HG03025 (cell line): ENCODE measurements around the gene KRT8.
"Not testable (repeated sequence)": the region's sequence is repeated elsewhere in the genome, so short reads cannot be mapped to it uniquely, and the experiment has no call there.

ENCODE experiments used
- ATAC-seq: cut with Tn5 transposase; IDR thresholded peaks from one replicate; pipeline ENCODE4 v1.9.1; 2021; ENCODE audit warnings: mild to moderate bottlenecking, moderate library complexity; ENCODE audit not compliant: unreplicated experiment, low FRiP score

The KRT8 gene

DNA sequence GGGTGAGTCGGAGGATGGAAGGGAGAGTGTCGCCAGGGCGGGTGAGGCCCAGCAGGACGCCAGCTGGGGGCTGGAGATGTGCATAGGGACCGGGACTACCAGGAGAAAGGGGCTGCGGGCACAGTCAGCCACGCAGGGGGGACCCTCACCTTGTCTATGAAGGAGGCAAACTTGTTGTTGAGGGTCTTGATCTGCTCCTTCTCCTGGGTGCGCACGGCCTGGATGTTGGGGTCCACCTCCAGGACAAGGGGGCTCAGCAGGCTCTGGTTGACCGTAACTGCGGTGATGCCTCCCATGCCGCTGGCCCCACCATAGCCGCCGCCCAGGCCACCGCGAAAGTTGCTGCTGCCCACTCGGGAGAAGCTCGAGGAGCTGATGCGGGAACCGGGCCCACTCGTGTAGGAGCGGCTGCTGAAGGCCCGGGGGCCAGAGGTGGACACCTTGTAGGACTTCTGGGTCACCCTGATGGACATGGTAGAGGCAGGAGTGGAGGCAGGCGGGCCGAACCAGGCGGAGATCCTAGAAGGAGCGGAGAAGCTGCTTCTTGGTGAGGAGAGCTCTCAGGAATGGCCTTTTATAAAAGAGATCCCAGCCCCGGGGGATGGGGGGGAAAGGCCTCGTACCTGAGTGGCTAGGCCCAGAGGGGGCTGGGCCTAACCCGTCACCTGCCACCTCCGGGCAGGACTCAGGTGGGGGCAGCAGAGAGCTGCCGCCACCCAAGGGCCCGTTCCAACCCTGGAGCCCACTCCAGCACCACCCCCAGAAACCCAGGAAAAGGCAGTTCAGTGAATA is at the start of gene KRT8:
KRT8 (minus strand) TSS at position 568 of the 792 bp plus-strand sequence; CDS start at position 473, 95 bp downstream.
- not testable (repeated sequence) for ATAC-seq

DNA sequence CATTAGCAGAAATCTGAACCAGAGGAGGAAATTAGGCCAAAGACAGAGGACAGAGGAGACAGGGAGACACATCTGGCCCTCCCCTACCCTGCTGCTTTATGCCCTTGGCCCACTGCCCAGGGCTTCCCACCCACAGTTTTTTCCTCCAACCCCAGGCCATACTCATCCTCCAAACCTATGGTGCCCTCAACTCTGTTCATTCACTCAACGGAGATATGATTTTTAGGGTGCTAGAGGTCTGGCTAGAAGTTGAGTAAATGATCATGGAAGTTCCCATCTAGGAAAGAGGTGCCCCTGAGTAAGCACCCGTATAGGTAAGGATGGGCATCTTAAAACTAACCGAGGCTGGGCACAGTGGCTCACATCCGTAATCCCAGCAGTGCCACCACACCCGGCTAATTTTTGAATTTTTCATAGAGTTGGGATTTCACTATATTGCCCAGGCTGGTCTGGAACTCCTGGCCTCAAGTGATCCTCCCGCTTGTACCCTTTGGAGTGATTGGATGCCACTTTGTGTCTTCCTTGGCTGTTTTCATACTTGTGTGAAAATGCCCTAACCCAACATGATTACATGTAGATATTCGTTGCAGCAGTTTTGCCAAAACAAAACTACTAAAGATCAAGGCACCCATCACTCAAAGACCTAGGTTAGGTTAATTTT is 48.4 kb upstream of the KRT8 start:
- no peak for ATAC-seq

- ATAC-seq = no peak
These were observed 47.4 kb upstream of the KRT8 start for GRCh38 chr12:52952076-52952801.

DNA sequence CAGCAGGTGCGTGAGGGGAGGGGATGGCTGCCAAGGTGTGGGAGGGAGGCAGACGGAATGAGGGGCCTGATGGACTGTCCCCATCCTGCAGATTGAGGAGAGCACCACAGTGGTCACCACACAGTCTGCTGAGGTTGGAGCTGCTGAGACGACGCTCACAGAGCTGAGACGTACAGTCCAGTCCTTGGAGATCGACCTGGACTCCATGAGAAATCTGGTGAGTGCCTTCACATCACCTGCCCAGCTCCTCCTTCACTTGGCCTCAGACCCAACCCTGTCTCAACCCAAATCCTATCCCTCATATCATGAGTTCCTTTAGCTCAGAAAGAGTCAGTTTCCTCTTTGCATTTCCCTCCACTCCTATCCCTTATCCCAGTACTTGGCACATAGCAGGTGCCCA is 46.8 kb upstream of the KRT8 start:
- ATAC-seq = no peak

DNA sequence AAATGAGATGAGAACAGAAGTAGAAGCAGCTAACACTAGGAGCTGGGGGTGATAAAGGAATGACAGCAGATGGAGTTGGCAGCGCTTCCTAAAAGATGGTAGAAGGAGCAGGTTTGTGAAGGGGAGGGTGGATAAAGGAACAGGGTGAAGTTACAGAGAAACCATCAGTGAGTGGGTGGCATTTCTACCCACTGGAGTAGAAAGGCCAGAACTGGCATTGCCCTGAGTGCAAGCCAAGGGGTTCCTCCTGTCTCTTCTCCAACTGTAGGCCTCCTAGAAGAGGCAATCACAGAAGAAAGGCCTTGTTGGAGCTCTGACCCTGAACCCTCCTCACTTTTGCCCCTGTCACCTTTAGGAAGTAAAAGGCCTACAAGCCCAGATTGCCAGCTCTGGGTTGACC is 46.2 kb upstream of the KRT8 start:
- ATAC-seq = no peak

GRCh38 chr12:52950553-52950952 is 45.7 kb upstream of the KRT8 start:
- no peak for ATAC-seq

- no peak for ATAC-seq
These were observed 44.8 kb upstream of the KRT8 start for GRCh38 chr12:52949413-52950331.

GRCh38 chr12:52947738-52948423 is 43.0 kb upstream of the KRT8 start:
- ATAC-seq = no peak

DNA sequence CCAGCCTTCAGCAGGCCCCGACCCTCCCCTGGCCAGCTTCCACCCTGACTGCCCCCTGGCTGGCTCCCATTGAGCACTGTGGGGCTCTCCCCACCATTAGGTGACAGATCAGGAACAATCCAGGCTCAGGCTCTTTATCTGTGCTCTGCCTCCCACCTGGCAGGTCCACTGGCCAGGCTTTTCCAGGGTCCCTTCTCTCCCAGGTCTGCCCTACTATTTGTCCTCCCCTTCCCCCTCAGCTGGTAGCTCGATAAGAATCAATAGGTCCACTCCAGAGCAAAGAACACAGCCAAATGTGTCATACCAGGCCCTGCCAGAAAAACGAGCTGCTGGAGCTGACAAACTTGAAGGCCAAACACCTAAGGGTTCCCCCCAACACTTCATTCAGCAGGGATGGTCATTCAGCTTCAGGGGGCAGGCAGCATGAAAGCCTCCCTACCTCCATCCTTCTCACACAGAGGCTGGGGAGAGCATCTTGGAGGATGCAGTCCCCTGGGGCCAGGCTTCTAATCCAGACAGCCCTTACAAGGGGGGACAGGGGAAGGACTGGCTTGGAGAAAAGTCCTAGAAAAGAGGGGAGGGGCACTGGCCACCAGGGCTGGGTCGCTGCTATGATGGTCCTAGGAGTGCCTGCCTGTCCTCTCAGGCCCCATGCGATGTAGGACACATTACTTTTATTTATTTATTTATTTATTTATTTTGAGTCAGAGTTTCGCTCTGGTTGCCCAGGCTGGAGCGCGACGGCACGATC is 42.1 kb upstream of the KRT8 start:
- ATAC-seq = no peak

DNA sequence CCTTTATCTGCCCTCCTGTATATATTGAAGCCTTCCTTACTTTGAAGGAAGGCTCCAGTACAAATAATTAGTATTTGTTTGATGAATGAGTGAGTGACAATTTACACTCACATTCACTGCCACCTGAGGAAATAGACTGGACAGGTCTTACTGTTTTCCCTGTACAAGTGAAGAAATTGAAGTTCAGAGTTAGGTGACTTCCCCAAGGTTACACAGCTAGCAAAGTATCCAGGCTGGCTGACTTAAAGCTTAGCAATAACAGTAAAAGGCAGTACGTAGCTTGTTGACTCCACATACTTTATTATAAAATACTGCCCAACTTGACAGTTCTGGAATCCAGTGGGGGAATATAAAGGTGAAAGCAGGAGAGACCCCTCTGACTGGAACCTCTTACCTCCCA is 41.5 kb upstream of the KRT8 start:
- ATAC-seq = no peak

DNA sequence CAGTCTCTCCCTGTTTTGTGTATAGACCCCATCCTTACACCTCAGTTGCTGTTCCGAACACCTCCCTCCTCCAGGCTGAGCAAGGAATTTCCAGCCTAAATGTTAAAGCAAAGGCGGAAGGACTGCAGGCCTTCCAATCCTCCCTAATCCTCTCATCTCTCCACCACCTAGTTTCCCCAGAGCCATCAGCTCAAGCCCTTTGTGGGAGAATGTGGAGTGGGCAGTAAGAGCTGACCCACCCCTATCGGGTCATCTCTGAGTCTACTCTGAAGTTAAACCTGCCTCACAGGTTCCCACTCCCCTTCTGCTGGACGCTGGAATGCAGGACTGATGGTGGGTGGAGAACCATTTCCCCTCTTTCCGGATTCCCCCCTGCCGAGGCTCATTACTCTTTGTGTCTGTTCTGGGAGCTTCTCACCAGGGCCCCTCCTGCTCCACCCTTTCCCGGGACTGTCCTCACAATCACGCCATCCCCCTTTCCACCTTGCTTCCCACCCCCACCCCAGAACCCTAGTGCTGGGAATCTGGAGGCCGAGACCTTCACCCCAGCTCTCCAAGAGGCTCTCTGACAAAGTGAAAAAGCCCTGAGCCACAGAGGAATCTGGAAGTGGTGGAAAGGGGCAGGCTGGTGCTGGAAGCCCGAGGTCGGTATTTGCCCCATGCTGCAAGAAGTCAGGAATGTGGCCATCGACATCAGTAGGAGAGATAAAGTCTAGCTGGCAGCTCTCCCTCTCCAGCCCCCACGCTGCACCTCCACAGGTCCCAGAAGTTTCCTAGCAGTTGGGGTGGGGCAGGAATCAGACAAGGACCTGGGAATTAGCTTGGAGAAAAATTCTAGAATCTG is 40.7 kb upstream of the KRT8 start:
- no peak for ATAC-seq

DNA sequence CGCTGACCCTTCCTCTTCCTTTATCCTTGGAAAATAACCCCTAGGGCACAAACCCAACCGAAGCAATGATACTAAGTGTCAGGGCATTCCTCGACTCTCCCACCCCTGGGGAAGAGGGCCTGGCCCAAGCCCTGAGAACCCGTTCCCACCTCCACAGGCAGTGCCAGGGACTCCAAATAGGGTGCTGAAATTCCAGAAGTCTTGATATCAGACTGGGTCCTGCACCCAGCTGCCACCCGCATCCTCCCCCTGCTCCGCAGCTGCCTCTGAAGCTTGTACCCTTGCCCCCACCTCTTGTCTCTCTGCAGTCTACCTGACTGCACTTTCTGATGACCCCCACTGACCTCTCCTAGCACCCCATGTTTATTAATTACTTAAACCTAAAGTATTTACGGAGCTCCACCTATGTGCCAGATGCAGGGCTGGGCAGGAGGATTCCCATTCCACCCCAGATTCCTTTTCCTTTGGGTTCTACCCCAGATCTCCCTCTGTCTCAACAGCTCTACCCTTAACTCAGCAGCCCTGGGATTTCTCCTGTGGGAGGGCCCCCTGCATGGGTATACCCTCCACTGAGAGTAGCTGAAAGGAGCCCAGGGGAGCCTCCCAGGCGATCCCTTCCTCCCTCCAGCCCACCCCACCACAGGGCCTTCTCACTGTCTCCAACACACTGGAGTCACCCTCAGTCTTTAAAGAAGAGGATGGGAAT is 40.0 kb upstream of the KRT8 start:
- ATAC-seq = no peak

DNA sequence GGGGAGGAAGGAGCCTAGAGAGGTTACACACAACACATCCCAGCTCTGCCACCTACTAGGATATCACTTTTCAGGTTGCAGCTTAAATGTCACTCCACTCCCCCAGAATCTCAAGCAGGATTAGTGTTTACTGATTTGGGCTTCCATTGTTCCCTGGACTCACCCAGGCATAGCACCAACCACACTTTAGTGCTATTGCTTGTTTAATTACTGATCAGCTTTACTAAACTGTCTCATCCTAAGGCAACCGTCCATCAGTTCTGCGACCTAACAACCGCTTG is 38.0 kb upstream of the KRT8 start:
- ATAC-seq = no peak

GRCh38 chr12:52942066-52942900 is 37.4 kb upstream of the KRT8 start:
- no peak for ATAC-seq

DNA sequence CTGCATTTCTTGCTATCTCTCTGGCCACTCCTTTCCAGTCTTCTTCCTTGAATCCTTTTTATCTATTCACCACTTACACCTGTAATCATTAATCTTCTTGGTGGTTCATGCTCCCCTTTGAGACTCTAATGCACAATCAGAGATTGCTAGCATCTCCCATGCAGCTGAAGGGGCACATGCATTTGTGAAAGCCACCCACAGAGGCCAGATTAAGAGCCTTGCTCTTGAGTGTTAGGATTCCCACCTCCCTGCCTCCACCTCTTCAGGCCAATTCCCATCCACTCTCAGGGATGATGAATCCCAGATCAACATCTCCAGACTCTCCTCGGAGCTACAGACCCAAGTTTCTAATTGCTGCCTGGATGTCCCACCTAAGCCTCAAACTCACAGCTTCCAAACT is 24.7 kb upstream of the KRT8 start:
- no peak for ATAC-seq

DNA sequence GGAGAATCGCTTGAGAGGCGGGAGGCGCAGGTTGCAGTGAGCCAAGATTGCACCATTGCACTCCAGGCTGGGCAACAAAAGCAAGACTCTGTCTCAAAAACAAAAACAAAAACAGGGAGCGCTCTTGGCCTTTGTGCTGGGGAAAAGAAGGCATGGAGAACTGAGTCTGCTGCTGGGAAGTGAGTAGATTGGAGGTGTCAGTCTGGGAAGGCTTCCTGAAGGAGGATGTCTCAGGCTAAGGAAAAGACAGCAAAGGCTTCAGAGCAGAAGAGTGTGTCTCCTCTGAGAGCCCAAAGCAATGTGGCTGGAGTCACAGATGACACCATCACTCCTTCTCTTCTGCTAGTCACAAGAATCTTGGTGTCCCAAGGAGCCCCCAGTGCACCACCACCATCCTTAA is 23.1 kb upstream of the KRT8 start:
- no peak for ATAC-seq

GRCh38 chr12:52926596-52927234 is 21.8 kb upstream of the KRT8 start:
- no peak for ATAC-seq
